K562 (cell line): ENCODE measurements around the gene TGM3.

Experiments used
- CBX1 ChIP-seq: sonication (generic); IDR thresholded peaks from 2 replicates; pipeline ENCODE4 v1.6.1; 2016; ENCODE audit warnings: antibody characterized with exemption, low read depth, mild to moderate bottlenecking
- CTCF ChIP-seq, 3 experiments: IDR thresholded peaks in 2 of 3; conservative IDR thresholded peaks in 1 of 3; 2 replicates each; pipeline ENCODE4 v1.5.1; 2011 to 2012; ENCODE audit warnings: low read length in 3 of 3, mild to moderate bottlenecking in 3 of 3, control low read depth in 2 of 3, improper control_type of control experiment in 1 of 3, inconsistent platforms in 1 of 3, low read depth in 1 of 3, mixed read lengths in 1 of 3, moderate library complexity in 1 of 3; ENCODE audit not compliant: insufficient read depth in 2 of 3
- EGR1 ChIP-seq: fragments of 450-650 bp; conservative IDR thresholded peaks from 2 replicates; pipeline ENCODE4 v1.6.1; 2017; ENCODE audit warnings: mild to moderate bottlenecking
- ETV6 ChIP-seq, 3 experiments: fragments of 150-350 bp in 1 of 3; sonication (generic) in 1 of 3; formaldehyde crosslinking in 1 of 3; IDR thresholded peaks; 2 replicates each; pipeline versions ENCODE4 v1.6.1 to v1.8.0; 2014 to 2022; ENCODE audit warnings: borderline replicate concordance in 2 of 3, low read depth in 2 of 3, antibody characterized with exemption in 1 of 3, low read length in 1 of 3, mild to moderate bottlenecking in 1 of 3, missing genetic modification reagents in 1 of 3
- EZH2 ChIP-seq: IDR thresholded peaks from 2 replicates; pipeline ENCODE4 v1.6.1; 2012; ENCODE audit warnings: low read depth, mild to moderate bottlenecking, inconsistent platforms, low read length, borderline replicate concordance
- MTA3 ChIP-seq: fragments of 450-650 bp; formaldehyde crosslinking; IDR thresholded peaks from 2 replicates; pipeline ENCODE4 v1.6.1; 2017; ENCODE audit warnings: mild to moderate bottlenecking, borderline replicate concordance
- SIN3A ChIP-seq, 2 experiments: fragments of 150-350 bp in 1 of 2; IDR thresholded peaks; 2 replicates each; pipeline ENCODE4 v1.6.1; 2011 to 2016; ENCODE audit warnings: borderline replicate concordance in 2 of 2, low read depth in 2 of 2, low read length in 2 of 2, mild to moderate bottlenecking in 2 of 2, moderate library complexity in 2 of 2; ENCODE audit not compliant: control insufficient read depth in 1 of 2
- SLC30A9 ChIP-seq: fragments of 250-450 bp; sonication (Bioruptor Pico); IDR thresholded peaks from 2 replicates; pipeline ENCODE4 v1.8.0; 2022; ENCODE audit warnings: mild to moderate bottlenecking, moderate library complexity
- STAG1 ChIP-seq: sonication (generic); formaldehyde crosslinking; IDR thresholded peaks from 2 replicates; pipeline ENCODE4 v1.5.0; 2020; ENCODE audit warnings: missing genetic modification reagents, borderline replicate concordance
- TCF7L2 ChIP-seq: fragments of 150-350 bp; IDR thresholded peaks from 2 replicates; pipeline ENCODE4 v1.6.1; 2016; ENCODE audit warnings: low read depth, mild to moderate bottlenecking, low read length, moderate library complexity
- ZBTB26 ChIP-seq: fragments of 450-650 bp; formaldehyde crosslinking; IDR thresholded peaks from 2 replicates; pipeline ENCODE4 v1.4.0; 2022; ENCODE audit warnings: missing genetic modification characterization
- ZKSCAN3 ChIP-seq: fragments of 250-450 bp; sonication (Bioruptor Pico); IDR thresholded peaks from 2 replicates; pipeline ENCODE4 v1.4.0; 2020
- ZNF507 ChIP-seq: conservative IDR thresholded peaks from 2 replicates; pipeline ENCODE4 v1.6.1; 2017; ENCODE audit warnings: missing genetic modification characterization, missing compliant biosample characterization
- ZNF76 ChIP-seq: fragments of 250-450 bp; sonication (Bioruptor Pico); IDR thresholded peaks from 2 replicates; pipeline ENCODE4 v1.4.0; 2020; ENCODE audit warnings: mild to moderate bottlenecking, moderate library complexity, borderline replicate concordance

- TF ChIP-seq EGR1 (no peak), CBX1 (no peak), STAG1 (no peak), ZKSCAN3 (CRISPR knock-in tag) (no peak), CTCF (IDR thresholded peaks at IDR 0.05 in 2 of 3, conservative IDR thresholded peaks at IDR 0.05 in 1 of 3; ENCODE audit: insufficient read depth in 2 of 3, low read depth in 1 of 3, low read length in 3 of 3) (no peak), SIN3A (IDR thresholded peaks at IDR 0.05; ENCODE audit: borderline replicate concordance in 2 of 2, control insufficient read depth in 1 of 2, low read depth in 2 of 2, low read length in 2 of 2) (no peak), ZBTB26 (CRISPR knock-in tag) (no peak), ZNF76 (no peak), SLC30A9 (CRISPR knock-in tag) (no peak), TCF7L2 (no peak), ZNF507 (no peak), MTA3 (no peak), EZH2 (no peak), ETV6 (IDR thresholded peaks at IDR 0.05; ENCODE audit: borderline replicate concordance in 1 of 2, low read depth in 2 of 2, low read length in 1 of 2) (no peak), ETV6 (CRISPR knock-in tag; IDR thresholded peaks at IDR 0.05; ENCODE audit: borderline replicate concordance) (no peak)
These were observed 8.4 kb downstream of the TGM3 start for GRCh38 chr20:2304180-2304579.
